GM10266 (cell line): ENCODE data around the gene MCF2L.

Experiments used
- DNase-seq: peaks from one replicate; pipeline ENCODE4 v3.0.0; 2012; ENCODE audit errors: extremely low spot score
- CTCF ChIP-seq: IDR thresholded peaks from 2 replicates; pipeline ENCODE4 v1.5.1; 2012; ENCODE audit warnings: mild to moderate bottlenecking, low read depth; ENCODE audit not compliant: control insufficient read depth, insufficient read depth; ENCODE audit errors: missing control alignments

MCF2L gene

GRCh38 chr13:112995395-112996191, 26.6 kb downstream of the MCF2L start:
- no peak for TF ChIP-seq CTCF
- no peak for DNase-seq

- DNase-seq: no peak
- no peak for TF ChIP-seq CTCF
These were observed 27.7 kb downstream of the MCF2L start for GRCh38 chr13:112996671-112997091.

- no peak for TF ChIP-seq CTCF
- no peak for DNase-seq
These were observed 28.4 kb downstream of the MCF2L start for GRCh38 chr13:112997188-112998130.

- no peak for TF ChIP-seq CTCF
- DNase-seq: no peak
These were observed 29.7 kb downstream of the MCF2L start for GRCh38 chr13:112998521-112999280.

- TF ChIP-seq CTCF: no peak
- DNase-seq: no peak
These were observed 30.6 kb downstream of the MCF2L start for GRCh38 chr13:112999414-113000177.

GRCh38 chr13:113000575-113000974, 31.6 kb downstream of the MCF2L start:
- TF ChIP-seq CTCF: no peak
- DNase-seq: no peak
